Measurements from ENCODE around the gene C10orf62. TPM values are rescaled to one million over a fixed set of nuclear protein-coding genes. Genes with fewer than 3 reads are reported as not detected.
A peak's percentile ranks its signal among the peaks of the same experiment; 100 is the strongest.

C10orf62 gene
- total RNA-seq, 1 experiment from 2014 or later = not detected

GRCh38 chr10:97542169-97543024 is 47.1 kb upstream of the C10orf62 start:
- BruUV-seq (replicated peaks) = no TSS peak
- intact Hi-C loops (cut with micrococcal nuclease; ENCODE audit: unreplicated experiment) (loop anchor here (5.0 kb wide), 1 partner anchor 45 kb away; the partner anchor contains the start of genes MMS19 and UBTD1), in situ Hi-C loops (cut with HindIII; ENCODE audit: low pct_unique_long_range_greater_than_20kb, low sequenced_read_pairs) (no loop called here)
- TF ChIP-seq, protein P1, sequence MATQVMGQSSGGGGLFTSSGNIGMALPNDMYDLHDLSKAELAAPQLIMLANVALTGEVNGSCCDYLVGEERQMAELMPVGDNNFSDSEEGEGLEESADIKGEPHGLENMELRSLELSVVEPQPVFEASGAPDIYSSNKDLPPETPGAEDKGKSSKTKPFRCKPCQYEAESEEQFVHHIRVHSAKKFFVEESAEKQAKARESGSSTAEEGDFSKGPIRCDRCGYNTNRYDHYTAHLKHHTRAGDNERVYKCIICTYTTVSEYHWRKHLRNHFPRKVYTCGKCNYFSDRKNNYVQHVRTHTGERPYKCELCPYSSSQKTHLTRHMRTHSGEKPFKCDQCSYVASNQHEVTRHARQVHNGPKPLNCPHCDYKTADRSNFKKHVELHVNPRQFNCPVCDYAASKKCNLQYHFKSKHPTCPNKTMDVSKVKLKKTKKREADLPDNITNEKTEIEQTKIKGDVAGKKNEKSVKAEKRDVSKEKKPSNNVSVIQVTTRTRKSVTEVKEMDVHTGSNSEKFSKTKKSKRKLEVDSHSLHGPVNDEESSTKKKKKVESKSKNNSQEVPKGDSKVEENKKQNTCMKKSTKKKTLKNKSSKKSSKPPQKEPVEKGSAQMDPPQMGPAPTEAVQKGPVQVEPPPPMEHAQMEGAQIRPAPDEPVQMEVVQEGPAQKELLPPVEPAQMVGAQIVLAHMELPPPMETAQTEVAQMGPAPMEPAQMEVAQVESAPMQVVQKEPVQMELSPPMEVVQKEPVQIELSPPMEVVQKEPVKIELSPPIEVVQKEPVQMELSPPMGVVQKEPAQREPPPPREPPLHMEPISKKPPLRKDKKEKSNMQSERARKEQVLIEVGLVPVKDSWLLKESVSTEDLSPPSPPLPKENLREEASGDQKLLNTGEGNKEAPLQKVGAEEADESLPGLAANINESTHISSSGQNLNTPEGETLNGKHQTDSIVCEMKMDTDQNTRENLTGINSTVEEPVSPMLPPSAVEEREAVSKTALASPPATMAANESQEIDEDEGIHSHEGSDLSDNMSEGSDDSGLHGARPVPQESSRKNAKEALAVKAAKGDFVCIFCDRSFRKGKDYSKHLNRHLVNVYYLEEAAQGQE (IDR thresholded peaks at IDR 0.05; ENCODE audit: insufficient read depth in 1 of 2, low read depth in 2 of 2, low read length in 1 of 2) = no peak
- TF ChIP-seq POLR2AphosphoS5 (IDR thresholded peaks at IDR 0.05; ENCODE audit: low read depth, low read length) = peak; percentile 51; the same call in 1 of the 2 replicates
- Histone ChIP-seq H3K27ac (ENCODE audit: low read length) (peak overlapping the region; percentile 95), H3K36me3 (ENCODE audit: control insufficient read depth, insufficient read depth, low read length) (no peaks in the 10 kb centered on the region), H3K4me1 (ENCODE audit: control insufficient read depth, insufficient read depth, low read length) (peaks cover 68% of the 10 kb centered on the region), H3K4me3 (ENCODE audit: low read depth in 2 of 2, low read length in 2 of 2) (peak overlapping the region in 1 of 2 experiments; percentile 1; a peak in 1 of 4 replicates), H3K27me3 (ENCODE audit: control insufficient read depth, insufficient read depth, low read length) (no peaks in the 10 kb centered on the region), H3K9me3 (ENCODE audit: control insufficient read depth, insufficient read depth, low read depth, low read length) (no peaks in the 10 kb centered on the region)
- DNase-seq (ENCODE audit: low read depth, low spot score) = peak; percentile 82
- CTCF ChIA-PET = interaction anchor here (0.5 to 1.5 kb wide), 4 partner anchors 10 to 44 kb away, joined by 3 to 8 read pairs (median 5); partner anchors contain the start of gene UBTD1
- POLR2A ChIA-PET = no interaction called here
- peak; percentile 84 for ATAC-seq

DNA sequence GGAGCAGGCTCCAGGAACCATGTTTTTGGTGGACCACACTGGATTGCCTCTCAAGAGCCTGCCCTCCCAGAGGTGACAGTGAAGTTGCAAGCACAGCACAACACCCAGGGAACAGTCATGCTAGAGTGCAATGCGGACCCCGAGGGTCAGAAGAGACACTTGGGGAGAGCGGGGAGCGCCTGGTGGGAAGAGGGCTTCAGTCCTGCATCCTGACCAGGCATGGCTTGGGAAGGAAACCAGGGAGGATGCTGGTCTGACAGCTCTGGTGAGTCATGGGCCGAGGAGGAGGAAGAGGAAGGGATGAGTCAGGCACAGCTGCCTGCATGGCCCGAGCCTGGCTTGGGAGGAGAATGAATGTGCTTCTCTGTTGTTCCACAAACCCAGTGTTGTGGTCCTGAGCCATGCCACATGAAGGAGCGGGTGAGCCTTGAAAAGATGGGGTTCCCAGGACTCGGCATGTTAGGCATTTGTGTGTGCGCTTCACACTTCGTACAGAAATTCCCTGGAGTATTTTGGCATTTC is 46.4 kb upstream of the C10orf62 start:
- H3K4me1 ChIP-seq (ENCODE audit: control insufficient read depth, insufficient read depth, low read length) = peaks cover 69% of the 10 kb centered on the region

More for the DNA sequence above, 46.4 kb upstream of the C10orf62 start:
- H3K9me3 ChIP-seq (ENCODE audit: control insufficient read depth, insufficient read depth, low read depth, low read length) = no peaks in the 10 kb centered on the region
- no TSS peak for BruUV-seq (replicated peaks)
- H3K27ac ChIP-seq (ENCODE audit: low read length) = peak overlapping the region; percentile 95
- no peaks in the 10 kb centered on the region for H3K36me3 ChIP-seq (ENCODE audit: control insufficient read depth, insufficient read depth, low read length)
- no peaks in the 10 kb centered on the region for H3K27me3 ChIP-seq (ENCODE audit: control insufficient read depth, insufficient read depth, low read length)
- peak; percentile 77 for ATAC-seq
- CTCF ChIA-PET = no interaction called here
- POLR2A ChIA-PET = no interaction called here
- in situ Hi-C loops (cut with HindIII; ENCODE audit: low pct_unique_long_range_greater_than_20kb, low sequenced_read_pairs) = no loop called here
- DNase-seq (ENCODE audit: low read depth, low spot score) = peak; percentile 67
- H3K4me3 ChIP-seq (ENCODE audit: low read depth in 2 of 2, low read length in 2 of 2) = 0 out of 4 replicates have a peak overlapping the region, but pooled peaks of 1 of the 2 experiments have one; percentile 6
- TF ChIP-seq, protein P2, sequence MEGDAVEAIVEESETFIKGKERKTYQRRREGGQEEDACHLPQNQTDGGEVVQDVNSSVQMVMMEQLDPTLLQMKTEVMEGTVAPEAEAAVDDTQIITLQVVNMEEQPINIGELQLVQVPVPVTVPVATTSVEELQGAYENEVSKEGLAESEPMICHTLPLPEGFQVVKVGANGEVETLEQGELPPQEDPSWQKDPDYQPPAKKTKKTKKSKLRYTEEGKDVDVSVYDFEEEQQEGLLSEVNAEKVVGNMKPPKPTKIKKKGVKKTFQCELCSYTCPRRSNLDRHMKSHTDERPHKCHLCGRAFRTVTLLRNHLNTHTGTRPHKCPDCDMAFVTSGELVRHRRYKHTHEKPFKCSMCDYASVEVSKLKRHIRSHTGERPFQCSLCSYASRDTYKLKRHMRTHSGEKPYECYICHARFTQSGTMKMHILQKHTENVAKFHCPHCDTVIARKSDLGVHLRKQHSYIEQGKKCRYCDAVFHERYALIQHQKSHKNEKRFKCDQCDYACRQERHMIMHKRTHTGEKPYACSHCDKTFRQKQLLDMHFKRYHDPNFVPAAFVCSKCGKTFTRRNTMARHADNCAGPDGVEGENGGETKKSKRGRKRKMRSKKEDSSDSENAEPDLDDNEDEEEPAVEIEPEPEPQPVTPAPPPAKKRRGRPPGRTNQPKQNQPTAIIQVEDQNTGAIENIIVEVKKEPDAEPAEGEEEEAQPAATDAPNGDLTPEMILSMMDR (IDR thresholded peaks at IDR 0.05) = no peak
- TF ChIP-seq TCF7L2 (IDR thresholded peaks at IDR 0.05; ENCODE audit: low read depth, low read length) (no peak), POLR2AphosphoS5 (IDR thresholded peaks at IDR 0.05; ENCODE audit: low read depth, low read length) (peak; percentile 61; the same call in 1 of the 2 replicates)
- intact Hi-C loops (cut with micrococcal nuclease; ENCODE audit: unreplicated experiment) = loop anchor here (5.0 kb wide), 1 partner anchor 46 kb away; the partner anchor contains the start of genes MMS19 and UBTD1
